ENCODE measurements around the gene SERPINB10. TPM values are rescaled to one million over a fixed set of nuclear protein-coding genes. Genes with fewer than 3 reads are reported as not detected.

The SERPINB10 gene
- total and polyA plus RNA-seq, 2 donors (not counting 1 experiment from before 2014, with no cell fraction given): not detected

- Histone ChIP-seq H3K79me2 (ENCODE audit: control insufficient read depth, insufficient read depth, low read length) (no peaks in the 10 kb centered on the region), H3K4me3 (ENCODE audit: control extremely low read depth in 1 of 5, extremely low read depth in 1 of 5, insufficient read depth in 1 of 5, low read depth in 2 of 5, low read length in 4 of 5) (no peak overlapping the region), H3K4me2 (replicated peaks; ENCODE audit: low read depth, low read length, poor library complexity, severe bottlenecking) (no peak overlapping the region), H3K27ac (ENCODE audit: low read length in 2 of 2) (no peak overlapping the region), H3K9me3 (ENCODE audit: control extremely low read depth in 1 of 3, control insufficient read depth in 2 of 3, insufficient read depth in 1 of 3, low read length in 2 of 3) (no peaks in the 10 kb centered on the region), H2AFZ (ENCODE audit: insufficient read depth, low read depth, low read length, poor library complexity, severe bottlenecking) (no peak overlapping the region), H3K9ac (ENCODE audit: low read length) (no peak overlapping the region), H3K27me3 (replicated peaks in 1 of 4; ENCODE audit: control extremely low read depth in 1 of 4, control insufficient read depth in 3 of 4, insufficient read depth in 4 of 4, low read length in 3 of 4) (no peaks in the 10 kb centered on the region), H3K4me1 (ENCODE audit: control insufficient read depth in 2 of 2, insufficient read depth in 2 of 2, low read length in 2 of 2) (no peaks in the 10 kb centered on the region), H4K20me1 (ENCODE audit: control insufficient read depth, insufficient read depth, low read length, poor library complexity, severe bottlenecking) (no peaks in the 10 kb centered on the region), H3K36me3 (replicated peaks in 1 of 2; ENCODE audit: control extremely low read depth in 1 of 2, control insufficient read depth in 1 of 2, extremely low read depth in 1 of 2, insufficient read depth in 2 of 2, low read length in 1 of 2) (no peaks in the 10 kb centered on the region)
- Mint-ChIP-seq H3K4me3 (no peak overlapping the region), H3K9me3 (ENCODE audit: insufficient read depth) (no peaks in the 10 kb centered on the region), H3K27ac (no peak overlapping the region), H3K27me3 (peaks cover 12% of the 10 kb centered on the region), H3K4me1 (no peaks in the 10 kb centered on the region)
- no peak for TF ChIP-seq EZH2 (IDR thresholded peaks at IDR 0.05; ENCODE audit: borderline replicate concordance, insufficient read depth, low read depth, low read length, poor library complexity, severe bottlenecking)
- no peak for TF ChIP-seq CTCF (IDR thresholded peaks at IDR 0.05)
- POLR2A ChIA-PET: no interaction called here
- CTCF ChIA-PET: no interaction called here
- intact Hi-C loops (cut with micrococcal nuclease): no loop called here
- DNase-seq (no peak), ATAC-seq (ENCODE audit: low read depth) (no peak)
- no CpG with 5 or more reads among the region's 1 CpG for WGBS (ENCODE audit: insufficient coverage)
Measured at GRCh38 chr18:63871836-63872235, 35.9 kb upstream of the SERPINB10 start.

- POLR2A ChIA-PET: no interaction called here
- no peak overlapping the region for H3K4me3 ChIP-seq (ENCODE audit: control extremely low read depth in 1 of 5, extremely low read depth in 1 of 5, insufficient read depth in 1 of 5, low read depth in 2 of 5, low read length in 4 of 5)
- no peaks in the 10 kb centered on the region for H3K79me2 ChIP-seq (ENCODE audit: control insufficient read depth, insufficient read depth, low read length)
- H3K4me2 ChIP-seq (replicated peaks; ENCODE audit: low read depth, low read length, poor library complexity, severe bottlenecking): no peak overlapping the region
- Mint-ChIP-seq H3K9me3 (ENCODE audit: insufficient read depth) (no peaks in the 10 kb centered on the region), H3K4me1 (no peaks in the 10 kb centered on the region), H3K27ac (no peak overlapping the region), H3K4me3 (no peak overlapping the region), H3K27me3 (peaks cover 12% of the 10 kb centered on the region)
- DNase-seq (no peak), ATAC-seq (ENCODE audit: low read depth) (no peak)
- H3K9ac ChIP-seq (ENCODE audit: low read length): no peak overlapping the region
- no peaks in the 10 kb centered on the region for H3K9me3 ChIP-seq (ENCODE audit: control extremely low read depth in 1 of 3, control insufficient read depth in 2 of 3, insufficient read depth in 1 of 3, low read length in 2 of 3)
- intact Hi-C loops (cut with micrococcal nuclease): no loop called here
- no peak overlapping the region for H3K27ac ChIP-seq (ENCODE audit: low read length in 2 of 2)
- H2AFZ ChIP-seq (ENCODE audit: insufficient read depth, low read depth, low read length, poor library complexity, severe bottlenecking): no peak overlapping the region
- H3K27me3 ChIP-seq (replicated peaks in 1 of 4; ENCODE audit: control extremely low read depth in 1 of 4, control insufficient read depth in 3 of 4, insufficient read depth in 4 of 4, low read length in 3 of 4): no peaks in the 10 kb centered on the region
- CTCF ChIA-PET: no interaction called here
- H3K4me1 ChIP-seq (ENCODE audit: control insufficient read depth in 2 of 2, insufficient read depth in 2 of 2, low read length in 2 of 2): no peaks in the 10 kb centered on the region
- TF ChIP-seq EZH2 (IDR thresholded peaks at IDR 0.05; ENCODE audit: borderline replicate concordance, insufficient read depth, low read depth, low read length, poor library complexity, severe bottlenecking): no peak
- no peak for TF ChIP-seq CTCF (IDR thresholded peaks at IDR 0.05)
- no peaks in the 10 kb centered on the region for H3K36me3 ChIP-seq (replicated peaks in 1 of 2; ENCODE audit: control extremely low read depth in 1 of 2, control insufficient read depth in 1 of 2, extremely low read depth in 1 of 2, insufficient read depth in 2 of 2, low read length in 1 of 2)
- H4K20me1 ChIP-seq (ENCODE audit: control insufficient read depth, insufficient read depth, low read length, poor library complexity, severe bottlenecking): no peaks in the 10 kb centered on the region
Measured at GRCh38 chr18:63872586-63872985, 35.2 kb upstream of the SERPINB10 start.
